HG03103 (cell line): ENCODE data around the gene SCGB2B2.
"Not testable (repeated sequence)": the region's sequence is repeated elsewhere in the genome, so short reads cannot be mapped to it uniquely, and the experiment has no call there.

ENCODE experiments used
- ATAC-seq: cut with Tn5 transposase; IDR thresholded peaks from one replicate; pipeline ENCODE4 v1.9.1; 2021; ENCODE audit warnings: low read depth; ENCODE audit not compliant: unreplicated experiment

SCGB2B2 gene

GRCh38 chr19:34676697-34677385 lies at the start of gene SCGB2B2:
TSS of gene SCGB2B2 (minus strand) at chr19:34677159. CDS start at chr19:34594563, 82,596 bp downstream.
- peak; percentile 41 for ATAC-seq

GRCh38 chr19:34725400-34725799 lies 48.4 kb upstream of the SCGB2B2 start:
- ATAC-seq, result no peak

GRCh38 chr19:34722353-34722752 lies 45.4 kb upstream of the SCGB2B2 start:
- ATAC-seq, result no peak

- ATAC-seq, result no peak
These were observed 38.4 kb upstream of the SCGB2B2 start for GRCh38 chr19:34715357-34715756.

- no peak for ATAC-seq
These were observed 36.3 kb upstream of the SCGB2B2 start for GRCh38 chr19:34713262-34713637.

- no peak for ATAC-seq
These were observed 35.7 kb upstream of the SCGB2B2 start for GRCh38 chr19:34712395-34713261.

GRCh38 chr19:34711890-34712289 lies 34.9 kb upstream of the SCGB2B2 start:
- ATAC-seq, result no peak

- no peak for ATAC-seq
These were observed 30.7 kb upstream of the SCGB2B2 start for GRCh38 chr19:34707661-34708060.

GRCh38 chr19:34692549-34692948 lies 15.6 kb upstream of the SCGB2B2 start:
- ATAC-seq, result no peak

- ATAC-seq, result no peak
These were observed 13.4 kb upstream of the SCGB2B2 start for GRCh38 chr19:34690372-34690771.

- no peak for ATAC-seq
These were observed 11.6 kb upstream of the SCGB2B2 start for GRCh38 chr19:34688592-34688991.

- ATAC-seq, result no peak
These were observed 10.4 kb upstream of the SCGB2B2 start for GRCh38 chr19:34687348-34687747.

GRCh38 chr19:34686455-34686854 lies 9.5 kb upstream of the SCGB2B2 start:
- ATAC-seq, result no peak

GRCh38 chr19:34685266-34685665 lies 8.3 kb upstream of the SCGB2B2 start:
- not testable (repeated sequence) for ATAC-seq

GRCh38 chr19:34681478-34681877 lies 4.5 kb upstream of the SCGB2B2 start:
- ATAC-seq, result no peak

GRCh38 chr19:34678421-34678820 lies 1.5 kb upstream of the SCGB2B2 start:
- no peak for ATAC-seq

- no peak for ATAC-seq
These were observed 1.1 kb upstream of the SCGB2B2 start for GRCh38 chr19:34678085-34678412.

- ATAC-seq, result peak; percentile 85
These were observed 576 bp upstream of the SCGB2B2 start, which contains the start of gene ZNF302 for GRCh38 chr19:34677386-34678084. TSS of gene ZNF302 (plus strand) at chr19:34677678. CDS start at chr19:34678805, 1,127 bp downstream.

- no peak for ATAC-seq
These were observed 1.0 kb downstream of the SCGB2B2 start for GRCh38 chr19:34675919-34676318.

GRCh38 chr19:34675250-34675649 lies 1.7 kb downstream of the SCGB2B2 start:
- ATAC-seq, result no peak

GRCh38 chr19:34673590-34673989 lies 3.4 kb downstream of the SCGB2B2 start:
- no peak for ATAC-seq
